Activated CD4-positive, alpha-beta T cell treated with anti-CD3 and anti-CD28 coated beads for 24 hours (primary cell): Measurements from ENCODE around the gene S1PR1.
"Not testable (repeated sequence)": the region's sequence is repeated elsewhere in the genome, so short reads cannot be mapped to it uniquely, and the experiment has no call there.

Experiments
- DNase-seq, 2 donors: peaks; one replicate each; pipeline ENCODE4 v3.0.0-alpha.2; 2020; ENCODE audit warnings: low read depth in 2 of 2

The S1PR1 gene

GRCh38 chr1:101219924-101220870, 16.6 kb upstream of the S1PR1 start:
- DNase-seq: no peak

GRCh38 chr1:101220906-101221305, 15.9 kb upstream of the S1PR1 start:
- no peak for DNase-seq

GRCh38 chr1:101221945-101222429, 14.8 kb upstream of the S1PR1 start:
- no peak for DNase-seq

- DNase-seq: no peak
Measured at GRCh38 chr1:101227837-101228236, 9.0 kb upstream of the S1PR1 start.

- no peak for DNase-seq
Measured at GRCh38 chr1:101228424-101229134, 8.2 kb upstream of the S1PR1 start.

GRCh38 chr1:101232182-101232581, 4.6 kb upstream of the S1PR1 start:
- not testable (repeated sequence) for DNase-seq

GRCh38 chr1:101233495-101233894, 3.3 kb upstream of the S1PR1 start:
- DNase-seq: no peak

- no peak for DNase-seq
Measured at GRCh38 chr1:101235216-101235695, 1.6 kb upstream of the S1PR1 start.

- DNase-seq: peak in 1 of 2 donors; percentile 54
Measured at GRCh38 chr1:101235696-101236515, 913 bp upstream of the S1PR1 start.

GRCh38 chr1:101237229-101237837, 514 bp downstream of the S1PR1 start:
- DNase-seq: no peak

GRCh38 chr1:101238031-101238628, 1.3 kb downstream of the S1PR1 start:
- peak in 1 of 2 donors; percentile 60 for DNase-seq

GRCh38 chr1:101238681-101239094, 1.9 kb downstream of the S1PR1 start:
- DNase-seq: peak; percentile 87 to 88

- peak in 1 of 2 donors; percentile 33 for DNase-seq
Measured at GRCh38 chr1:101239095-101240040, 2.5 kb downstream of the S1PR1 start.

GRCh38 chr1:101240041-101240430, 3.2 kb downstream of the S1PR1 start:
- no peak for DNase-seq

- DNase-seq: no peak
Measured at GRCh38 chr1:101241485-101242225, 4.8 kb downstream of the S1PR1 start.

GRCh38 chr1:101242324-101243050, 5.7 kb downstream of the S1PR1 start:
- DNase-seq: no peak

- DNase-seq: no peak
Measured at GRCh38 chr1:101243751-101244150, 6.9 kb downstream of the S1PR1 start.

GRCh38 chr1:101244842-101245241, 8.0 kb downstream of the S1PR1 start:
- DNase-seq: no peak
